ENCODE data around the gene ANXA4.
"Not testable (repeated sequence)": the region's sequence is repeated elsewhere in the genome, so short reads cannot be mapped to it uniquely, and the experiment has no call there.

The ANXA4 gene

GRCh38 chr2:69817729-69818501, 76.0 kb downstream of the ANXA4 start:
- TF ChIP-seq CTCF (IDR thresholded peaks at IDR 0.05; ENCODE audit: low read length, missing control alignments), result no peak
- DNase-seq (ENCODE audit: low read depth), result peak; percentile 61
- H3K4me3 ChIP-seq (replicated peaks; ENCODE audit: low read depth, low read length), result no peak overlapping the region

GRCh38 chr2:69827796-69828540, 86.0 kb downstream of the ANXA4 start:
- DNase-seq (ENCODE audit: low read depth), result no peak
- no peak for TF ChIP-seq CTCF (IDR thresholded peaks at IDR 0.05; ENCODE audit: low read length, missing control alignments)
- H3K4me3 ChIP-seq (replicated peaks; ENCODE audit: low read depth, low read length), result no peak overlapping the region

GRCh38 chr2:69828938-69829255, 87.0 kb downstream of the ANXA4 start:
- no peak for DNase-seq (ENCODE audit: low read depth)
- no peak for TF ChIP-seq CTCF (IDR thresholded peaks at IDR 0.05; ENCODE audit: low read length, missing control alignments)
- peak overlapping the region; percentile 88 for H3K4me3 ChIP-seq (replicated peaks; ENCODE audit: low read depth, low read length)

- H3K4me3 ChIP-seq (replicated peaks; ENCODE audit: low read depth, low read length), result peak within 1 kb of the TSS; percentile 88
- TF ChIP-seq CTCF (IDR thresholded peaks at IDR 0.05; ENCODE audit: low read length, missing control alignments), result no peak
- DNase-seq (ENCODE audit: low read depth), result peak; percentile 97
These were observed 87.5 kb downstream of the ANXA4 start, which contains the start of gene GMCL1 for GRCh38 chr2:69829256-69830044. Gene GMCL1, plus strand, starts transcription at chr2:69829660. Its CDS starts 233 bp downstream, at chr2:69829893.

- H3K4me3 ChIP-seq (replicated peaks; ENCODE audit: low read depth, low read length), result peak overlapping the region; percentile 88
- peak; percentile 24 for DNase-seq (ENCODE audit: low read depth)
- no peak for TF ChIP-seq CTCF (IDR thresholded peaks at IDR 0.05; ENCODE audit: low read length, missing control alignments)
These were observed 88.3 kb downstream of the ANXA4 start for GRCh38 chr2:69830045-69830905.

GRCh38 chr2:69830906-69831241, 88.9 kb downstream of the ANXA4 start:
- DNase-seq (ENCODE audit: low read depth), result not testable (repeated sequence)
- peak overlapping the region; percentile 88 for H3K4me3 ChIP-seq (replicated peaks; ENCODE audit: low read depth, low read length)
